GM12801 (cell line): ENCODE measurements around the gene CBX1.

Experiments
- TF ChIP-seq, protein P1 (sequence below): IDR thresholded peaks from one replicate; pipeline ENCODE4 v1.5.1; 2011; ENCODE audit warnings: control low read depth; ENCODE audit not compliant: insufficient read length; ENCODE audit errors: extremely low read depth

Gene CBX1

DNA sequence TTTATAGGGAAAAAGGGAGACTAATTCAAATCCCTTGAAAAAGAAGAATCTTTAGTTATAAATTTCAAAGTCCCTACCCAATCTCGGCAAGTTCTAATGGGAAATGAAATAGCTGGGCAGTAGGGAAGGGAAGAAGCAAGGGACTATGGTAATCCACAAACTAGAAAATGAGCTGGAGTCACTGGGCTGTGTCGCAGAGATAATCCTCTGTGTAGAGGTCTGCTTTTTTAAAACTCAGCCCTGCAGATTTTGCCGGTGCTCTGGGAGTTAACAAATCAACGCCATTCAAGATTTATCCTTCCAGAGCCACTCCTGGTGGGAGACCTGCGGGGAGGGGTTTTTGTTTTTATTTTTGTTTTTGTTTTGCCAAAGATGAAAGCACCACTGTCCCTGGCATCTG is 27.1 kb upstream of the CBX1 start:
- TF ChIP-seq, protein P1, sequence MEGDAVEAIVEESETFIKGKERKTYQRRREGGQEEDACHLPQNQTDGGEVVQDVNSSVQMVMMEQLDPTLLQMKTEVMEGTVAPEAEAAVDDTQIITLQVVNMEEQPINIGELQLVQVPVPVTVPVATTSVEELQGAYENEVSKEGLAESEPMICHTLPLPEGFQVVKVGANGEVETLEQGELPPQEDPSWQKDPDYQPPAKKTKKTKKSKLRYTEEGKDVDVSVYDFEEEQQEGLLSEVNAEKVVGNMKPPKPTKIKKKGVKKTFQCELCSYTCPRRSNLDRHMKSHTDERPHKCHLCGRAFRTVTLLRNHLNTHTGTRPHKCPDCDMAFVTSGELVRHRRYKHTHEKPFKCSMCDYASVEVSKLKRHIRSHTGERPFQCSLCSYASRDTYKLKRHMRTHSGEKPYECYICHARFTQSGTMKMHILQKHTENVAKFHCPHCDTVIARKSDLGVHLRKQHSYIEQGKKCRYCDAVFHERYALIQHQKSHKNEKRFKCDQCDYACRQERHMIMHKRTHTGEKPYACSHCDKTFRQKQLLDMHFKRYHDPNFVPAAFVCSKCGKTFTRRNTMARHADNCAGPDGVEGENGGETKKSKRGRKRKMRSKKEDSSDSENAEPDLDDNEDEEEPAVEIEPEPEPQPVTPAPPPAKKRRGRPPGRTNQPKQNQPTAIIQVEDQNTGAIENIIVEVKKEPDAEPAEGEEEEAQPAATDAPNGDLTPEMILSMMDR = no peak

DNA sequence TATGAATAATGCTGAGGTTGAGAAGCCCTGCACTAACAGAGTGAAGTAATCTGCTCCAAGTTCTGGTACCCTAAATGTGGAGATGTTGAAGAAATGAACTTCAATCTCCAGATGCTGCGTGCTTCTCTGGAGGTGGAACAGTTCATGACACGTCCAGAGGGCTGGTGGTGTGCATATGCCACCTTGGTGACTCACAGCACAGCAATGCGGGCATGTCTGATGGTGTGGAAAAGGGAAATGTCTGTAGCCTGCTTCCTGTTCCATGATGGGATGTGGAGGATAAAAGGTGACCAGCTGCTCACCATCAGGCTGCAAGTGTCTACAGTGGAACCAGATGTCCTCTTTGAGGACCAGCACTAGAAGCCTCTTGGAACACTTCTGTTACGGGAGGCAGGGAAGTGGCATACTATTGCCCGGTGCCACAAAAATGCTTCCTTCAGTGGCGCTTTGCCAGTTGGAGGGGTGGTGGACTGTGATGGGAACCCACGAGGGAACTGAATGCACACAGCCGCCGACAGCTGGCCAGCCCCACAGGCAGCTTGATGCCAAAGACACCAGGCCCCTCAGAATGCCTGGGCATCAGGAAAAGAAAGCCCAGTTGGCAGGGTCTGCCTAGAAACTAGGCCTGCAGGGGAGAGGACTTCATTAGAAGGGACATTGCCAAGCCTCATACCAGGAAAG is 26.2 kb upstream of the CBX1 start:
- TF ChIP-seq, protein P1 = no peak

DNA sequence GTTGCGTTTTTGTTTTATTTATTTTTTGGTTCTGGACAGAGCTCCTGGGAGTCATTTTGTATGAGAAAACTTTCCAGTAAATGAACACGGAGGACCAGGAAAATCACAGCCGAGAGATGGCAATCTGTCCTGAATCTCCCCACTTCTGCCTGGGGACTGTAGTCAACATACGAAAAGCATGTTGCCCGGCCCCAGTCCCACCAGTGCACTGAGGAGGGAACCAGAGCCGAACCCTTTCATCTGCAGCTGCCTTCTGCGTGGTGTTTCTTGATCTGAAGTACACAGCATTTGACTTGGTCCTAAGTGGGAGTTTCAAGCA is 25.2 kb upstream of the CBX1 start:
- TF ChIP-seq, protein P1 = no peak

DNA sequence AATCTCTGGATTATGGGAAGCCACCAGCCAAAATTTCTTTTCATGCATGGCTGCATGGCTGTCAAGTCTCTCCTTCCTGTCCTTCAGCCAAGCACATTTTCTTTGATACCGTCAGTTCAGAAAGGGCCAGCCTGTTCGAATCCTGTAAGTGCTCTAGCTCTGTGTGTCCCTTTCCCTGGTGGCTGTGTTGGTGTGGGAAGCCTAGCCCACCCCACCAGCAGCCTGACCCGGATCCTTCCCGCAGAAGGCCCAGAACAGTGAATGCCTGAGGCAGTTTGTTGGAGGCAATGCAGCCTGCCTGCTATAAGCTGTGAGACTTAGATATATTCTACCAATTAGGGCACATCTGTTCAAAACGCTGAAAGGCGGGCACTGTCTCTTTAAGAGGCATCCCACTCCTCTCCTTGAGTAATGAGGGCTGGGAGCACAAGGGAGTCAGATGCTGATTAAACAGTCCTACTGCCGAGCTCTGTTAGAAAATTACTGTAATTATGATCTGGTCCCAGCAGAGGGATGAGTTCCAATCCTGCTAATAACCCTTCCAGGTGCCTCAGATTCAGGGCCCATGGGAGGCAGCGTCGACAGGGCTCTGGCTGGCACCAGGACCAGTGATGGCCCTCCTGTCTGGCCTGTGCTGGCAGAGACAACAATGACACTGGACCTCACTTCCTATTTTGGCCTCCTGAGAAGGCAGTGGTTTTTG is 24.7 kb upstream of the CBX1 start:
- TF ChIP-seq, protein P1 = no peak

DNA sequence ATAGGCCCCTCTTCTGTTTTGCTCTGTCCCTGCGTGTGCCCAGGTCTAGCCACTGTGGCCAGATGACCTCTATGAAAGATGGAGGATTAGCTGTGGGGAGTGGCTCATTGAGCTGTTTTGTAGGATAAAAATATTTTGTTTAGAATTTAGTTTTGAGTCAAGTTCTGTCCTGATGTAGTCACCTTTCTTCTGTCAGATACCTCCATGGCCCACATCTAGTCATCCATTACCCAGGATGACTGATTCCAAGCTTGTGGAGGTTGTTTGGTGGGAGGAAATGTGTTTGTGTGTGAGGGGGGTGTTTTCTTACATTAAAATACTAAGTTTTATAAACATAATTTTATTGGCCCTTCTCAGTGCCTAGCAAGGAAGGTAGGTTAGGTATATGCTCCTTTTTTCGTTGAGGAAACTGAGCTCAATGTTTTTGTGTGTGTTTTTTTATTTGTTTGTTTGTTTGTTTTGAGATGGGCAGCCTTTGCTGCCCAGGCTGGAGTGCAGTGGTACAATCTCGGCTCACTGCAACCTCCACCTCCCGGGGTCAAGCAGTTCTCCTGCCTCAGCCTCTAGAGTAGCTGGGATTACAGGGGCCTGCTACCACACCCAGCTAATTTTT is 22.6 kb upstream of the CBX1 start:
- TF ChIP-seq, protein P1 = no peak

DNA sequence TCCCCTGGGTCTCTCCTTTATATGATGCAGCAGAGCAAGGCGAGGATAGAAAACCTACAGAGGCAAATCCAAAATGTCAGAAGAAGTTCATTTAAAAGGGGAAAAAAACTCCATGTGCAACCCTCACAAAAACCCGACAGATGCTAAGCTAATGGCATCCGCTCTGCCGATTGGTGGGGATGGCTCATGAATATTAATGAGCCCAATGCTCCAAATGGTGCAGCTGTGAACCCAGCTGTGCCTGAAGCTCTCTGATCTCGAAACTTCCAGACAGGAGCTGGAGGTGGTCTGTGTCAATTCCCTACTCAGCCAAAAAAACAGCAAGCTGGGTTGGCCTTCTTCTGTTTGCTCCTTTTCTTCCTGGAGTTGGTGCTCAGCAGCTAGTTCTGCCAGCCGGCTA is 21.8 kb upstream of the CBX1 start:
- TF ChIP-seq, protein P1 = no peak

DNA sequence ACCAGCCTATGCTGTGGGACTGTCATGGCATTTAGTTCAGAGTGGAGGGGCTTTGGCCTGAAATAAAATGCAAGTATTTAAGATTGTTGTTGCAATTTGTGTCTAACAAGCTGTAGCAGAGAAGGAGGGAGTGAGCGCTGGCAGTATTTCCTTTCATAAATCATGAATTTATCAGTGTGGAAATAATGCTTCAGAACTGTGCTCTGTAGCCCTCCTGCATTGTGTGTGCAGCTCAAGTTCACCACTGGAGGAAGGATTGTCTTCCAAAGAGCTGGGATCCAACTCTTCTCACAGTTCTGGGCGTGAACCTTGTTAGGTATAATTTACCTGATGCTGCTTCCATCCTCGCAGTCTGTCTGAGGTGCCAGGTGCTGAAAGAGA is 21.4 kb upstream of the CBX1 start:
- TF ChIP-seq, protein P1 = no peak
